HG03280 (cell line): ENCODE data around the gene MLLT1.

Experiments used
- ATAC-seq: cut with Tn5 transposase; IDR thresholded peaks from one replicate; pipeline ENCODE4 v1.9.1; 2021; ENCODE audit warnings: mild to moderate bottlenecking, moderate library complexity; ENCODE audit not compliant: unreplicated experiment

MLLT1 gene

DNA sequence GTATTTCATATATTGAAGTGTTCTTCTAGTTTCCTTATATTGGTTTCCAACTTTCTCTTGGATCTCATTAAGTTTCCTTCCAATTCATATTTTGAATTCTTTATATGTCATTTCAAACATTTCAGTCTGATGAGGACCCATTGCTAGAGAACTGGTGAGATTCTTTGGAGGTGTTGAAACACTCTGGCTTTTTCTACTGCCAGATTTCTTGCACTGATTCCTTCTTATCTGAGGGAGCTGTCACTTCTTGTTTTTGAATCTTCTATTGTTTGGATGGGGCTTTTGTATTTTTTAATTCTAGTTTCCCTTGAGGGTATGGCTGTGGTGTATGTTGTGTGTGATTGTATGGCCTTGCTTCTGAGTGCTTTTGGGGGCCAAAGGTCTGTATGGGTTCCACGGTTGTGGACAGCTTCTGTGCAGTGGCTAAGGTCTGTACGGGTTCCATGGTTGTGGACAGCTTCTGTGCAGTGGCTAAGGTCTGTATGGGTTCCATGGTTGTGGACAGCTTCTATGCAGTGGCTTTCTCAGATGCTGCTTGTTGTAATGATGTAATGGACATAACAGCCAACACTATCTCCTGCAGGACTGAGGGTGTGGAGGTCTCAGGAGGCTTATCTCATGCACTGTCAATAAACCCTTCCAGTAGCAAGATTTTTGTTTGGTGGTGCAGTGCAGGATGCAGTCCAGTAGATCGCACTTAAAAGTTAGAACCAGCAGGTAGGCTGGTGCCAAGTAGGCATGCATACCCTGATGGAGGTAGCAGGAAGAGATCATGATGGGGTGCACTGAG, 107.5 kb downstream of the MLLT1 start:
- no peak for ATAC-seq

DNA sequence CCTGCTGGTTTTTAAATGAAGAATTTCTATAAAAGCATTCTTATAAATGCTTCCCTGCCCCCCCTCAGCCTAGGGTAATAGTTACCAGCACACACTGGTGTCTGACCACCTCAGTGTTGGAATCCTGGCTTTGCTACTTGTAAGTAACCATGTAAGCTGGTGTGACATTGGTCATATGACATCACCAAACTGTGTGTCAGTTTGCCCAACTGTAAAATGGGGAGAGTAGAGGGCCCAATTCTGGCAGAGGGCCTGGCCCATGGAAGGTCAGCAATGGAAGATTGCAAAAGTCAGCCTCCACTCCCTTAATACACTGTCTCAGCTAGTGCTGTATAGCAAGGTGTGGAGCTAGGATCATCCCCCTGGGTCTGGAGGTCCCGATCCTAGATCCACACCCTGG, 112.7 kb downstream of the MLLT1 start:
- no peak for ATAC-seq

DNA sequence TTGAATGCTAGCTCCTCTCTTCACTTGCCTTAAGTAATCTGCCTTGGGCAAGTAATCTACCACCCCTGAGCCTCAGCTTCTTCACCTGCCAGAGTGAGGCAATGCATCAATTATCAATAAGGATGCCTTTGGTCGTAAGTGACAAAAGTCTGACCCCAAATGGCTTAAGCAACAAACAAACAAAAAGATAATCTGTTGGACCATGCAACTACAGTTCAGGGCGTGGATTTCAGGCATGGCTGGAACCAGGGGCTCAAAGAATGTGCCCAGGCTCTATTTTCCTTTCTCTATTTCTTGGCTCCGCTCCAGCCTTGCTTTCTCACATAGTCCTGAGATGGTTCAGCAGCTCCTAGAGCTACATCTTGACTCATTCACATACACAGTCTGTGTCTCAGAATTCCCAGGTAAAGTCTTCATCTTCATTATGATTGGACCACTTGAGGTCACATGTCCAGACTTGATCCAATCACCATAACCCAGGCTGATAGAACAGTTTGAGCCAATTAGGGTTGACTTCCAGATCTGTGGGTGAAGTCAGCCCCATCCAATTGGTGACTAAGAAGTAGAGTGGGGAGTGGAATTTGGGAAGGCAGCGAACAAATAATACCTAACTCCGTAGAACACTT, 114.8 kb downstream of the MLLT1 start:
- ATAC-seq = no peak

DNA sequence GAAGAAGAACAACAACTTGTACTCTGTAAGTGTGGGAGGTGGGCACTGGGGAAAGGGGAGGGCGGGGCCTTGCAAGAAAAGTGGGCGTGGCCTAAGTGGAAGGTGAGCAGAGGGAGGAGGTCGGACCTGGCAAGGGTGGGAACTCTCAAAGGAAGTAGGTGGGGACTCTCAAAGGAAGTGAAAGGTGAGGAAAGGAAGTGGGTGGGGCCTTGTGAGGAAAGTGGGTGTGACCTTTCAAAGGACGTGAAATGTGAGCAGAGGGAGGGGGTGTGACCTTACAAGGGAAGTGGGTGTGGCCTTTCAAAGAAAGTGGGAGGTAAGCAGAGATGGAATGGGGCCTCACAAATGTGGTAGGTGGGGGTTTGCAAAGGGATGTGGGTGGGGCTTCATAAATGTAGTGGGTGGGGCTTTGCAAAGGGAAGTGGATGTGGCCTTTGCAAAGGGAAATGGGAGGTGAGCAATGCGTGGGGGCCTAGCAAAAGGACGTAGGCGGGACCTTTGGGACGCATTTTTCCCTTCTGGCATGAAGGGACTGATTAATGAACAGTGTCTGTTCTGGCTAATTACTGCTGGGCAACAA, 118.4 kb downstream of the MLLT1 start:
- no peak for ATAC-seq
